Naive thymus-derived CD4-positive, alpha-beta T cell (primary cell): ENCODE measurements around the gene GGTLC1. TPM values are rescaled to one million over a fixed set of nuclear protein-coding genes. Genes with fewer than 3 reads are reported as not detected.

Experiments
- ATAC-seq: fragments of 150-1000 bp; cut with Tn5 transposase; 2 replicates; pipeline ENCODE4 v1.10.0; 2021; ENCODE audit warnings: mild to moderate bottlenecking, moderate library complexity
- CTCF ChIA-PET: fragments of 350-600 bp; sonication (Branson Sonifier 250); formaldehyde crosslinking; loops from one replicate; lab custom pipeline; 2021; ENCODE audit warnings: antibody characterized with exemption; lab: Charles Lee
- POLR2A ChIA-PET: fragments of 350-600 bp; sonication (Branson Sonifier 250); formaldehyde crosslinking; loops from one replicate; lab custom pipeline; 2021; ENCODE audit warnings: antibody characterized with exemption, inconsistent platforms; lab: Charles Lee
- DNase-seq, 9 donors: peaks; one replicate each; pipeline versions ENCODE4 v3.0.0 to v3.0.0-alpha.2; 2020 to 2022; ENCODE audit warnings: mixed read lengths in 1 of 9
- H3K27ac ChIP-seq: one replicate; pipeline ENCODE4 v1.7.0; 2013; ENCODE audit warnings: mild to moderate bottlenecking, low read depth, low read length, moderate library complexity
- H3K27me3 ChIP-seq, 2 donors: one replicate each; pipeline ENCODE4 v1.7.0; 2013; ENCODE audit warnings: low read length in 2 of 2, mild to moderate bottlenecking in 2 of 2, moderate library complexity in 2 of 2; ENCODE audit not compliant: control insufficient read depth in 2 of 2, insufficient read depth in 2 of 2
- H3K36me3 ChIP-seq, 3 experiments: 1 replicate in 2 of 3; 2 replicates in 1 of 3; pipeline ENCODE4 v1.7.0; 2013; ENCODE audit warnings: low read length in 3 of 3, mild to moderate bottlenecking in 3 of 3, moderate library complexity in 1 of 3; ENCODE audit not compliant: insufficient read depth in 3 of 3, control insufficient read depth in 2 of 3
- H3K4me1 ChIP-seq, 2 donors: one replicate each; pipeline ENCODE4 v1.7.0; 2013; ENCODE audit warnings: low read length in 2 of 2, mild to moderate bottlenecking in 2 of 2, moderate library complexity in 1 of 2; ENCODE audit not compliant: control insufficient read depth in 2 of 2, insufficient read depth in 2 of 2
- H3K4me3 ChIP-seq: 2 replicates; pipeline ENCODE4 v1.7.0; 2013; ENCODE audit warnings: mild to moderate bottlenecking, low read length
- H3K9me3 ChIP-seq, 3 experiments: 1 replicate in 2 of 3; 2 replicates in 1 of 3; pipeline ENCODE4 v1.7.0; 2013; ENCODE audit warnings: low read length in 3 of 3; ENCODE audit not compliant: control insufficient read depth in 2 of 3
- H3K27ac Mint-ChIP-seq, 9 donors: one replicate each; pipeline ENCODE4 v1.8.0; 2020 to 2022; ENCODE audit warnings: mixed read lengths in 9 of 9, mild to moderate bottlenecking in 8 of 9, moderate library complexity in 5 of 9, inconsistent platforms in 2 of 9
- H3K27me3 Mint-ChIP-seq, 5 donors: one replicate each; pipeline ENCODE4 v1.8.0; 2021 to 2022; ENCODE audit warnings: mixed read lengths in 5 of 5, mild to moderate bottlenecking in 1 of 5
- H3K36me3 Mint-ChIP-seq, 5 donors: one replicate each; pipeline ENCODE4 v1.8.0; 2020 to 2022; ENCODE audit warnings: mixed read lengths in 5 of 5, mild to moderate bottlenecking in 3 of 5, inconsistent platforms in 1 of 5
- H3K4me1 Mint-ChIP-seq, 7 donors: one replicate each; pipeline ENCODE4 v1.8.0; 2020 to 2022; ENCODE audit warnings: mixed read lengths in 7 of 7, mild to moderate bottlenecking in 3 of 7, inconsistent platforms in 1 of 7
- H3K4me3 Mint-ChIP-seq, 10 donors: one replicate each; pipeline ENCODE4 v1.8.0; 2020 to 2022; ENCODE audit warnings: mild to moderate bottlenecking in 10 of 10, mixed read lengths in 10 of 10, moderate library complexity in 6 of 10, inconsistent platforms in 2 of 10
- H3K9me3 Mint-ChIP-seq, 11 donors: one replicate each; pipeline ENCODE4 v1.8.0; 2020 to 2022; ENCODE audit warnings: mixed read lengths in 11 of 11, mild to moderate bottlenecking in 4 of 11, inconsistent platforms in 1 of 11, moderate library complexity in 1 of 11
- intact Hi-C, 2 donors: fragments of 100-400 bp; cut with micrococcal nuclease; formaldehyde crosslinking; loops; one replicate each; pipeline ENCODE4 v1.15.1; 2023
- polyA plus RNA-seq, 2 donors: library from polyadenylated mRNA; unstranded; fragments of 300-500 nt; fragmentation: Illumina TruSeq; gene quantifications; one replicate each; pipeline ENCODE4 v1.2.3, GENCODE V29; 2021
- total RNA-seq, 6 experiments: library from RNA in 5 of 6; stranded (reverse) in 5 of 6; gene quantifications; 1 replicate in 5 of 6; 2 replicates in 1 of 6; pipeline ENCODE4 v1.2.3 and lab custom pipeline; 2021 to 2026

Gene GGTLC1
- total and polyA plus RNA-seq, 7 experiments from 2014 or later = not detected

DNA sequence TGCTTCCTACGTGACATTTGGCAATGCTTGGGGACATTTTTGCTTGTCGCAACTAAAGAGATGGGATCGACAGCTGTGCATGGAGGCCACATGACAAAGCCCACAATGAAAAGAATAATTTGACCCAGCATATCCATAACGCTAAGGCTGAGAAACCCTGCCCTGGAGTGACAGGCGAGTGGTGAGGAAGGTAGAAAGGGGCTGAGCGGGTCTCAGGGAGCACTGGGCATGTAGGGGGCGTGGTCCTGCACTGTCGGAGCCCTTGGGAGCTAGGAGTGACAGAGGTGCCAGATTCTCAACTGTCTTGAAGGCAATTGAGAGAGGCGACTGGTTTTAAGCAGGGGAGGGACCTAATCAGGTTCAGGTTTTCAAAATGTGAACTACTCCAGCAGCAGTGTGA, 13.6 kb downstream of the GGTLC1 start:
- H3K4me1 ChIP-seq = no peaks in the 10 kb centered on the region
- intact Hi-C loops = no loop called here
- no peaks in the 10 kb centered on the region for H3K9me3 ChIP-seq
- CTCF ChIA-PET = no interaction called here
- Mint-ChIP-seq H3K4me1 (peaks cover 0 to 3% (median 2%) of the 10 kb centered on the region in 7 donors), H3K36me3 (no peaks in the 10 kb centered on the region), H3K27me3 (peaks cover 0 to 7% (median 4%) of the 10 kb centered on the region in 5 donors), H3K27ac (peak overlapping the region in 1 of 9 donors; percentile 12), H3K4me3 (no peak overlapping the region), H3K9me3 (no peaks in the 10 kb centered on the region)
- H3K36me3 ChIP-seq = no peaks in the 10 kb centered on the region
- DNase-seq (no peak), ATAC-seq (no peak)
- no peaks in the 10 kb centered on the region for H3K27me3 ChIP-seq
- POLR2A ChIA-PET = no interaction called here
- H3K4me3 ChIP-seq = no peak overlapping the region
- H3K27ac ChIP-seq = no peak overlapping the region

- intact Hi-C loops = no loop called here
- Mint-ChIP-seq H3K36me3 (no peaks in the 10 kb centered on the region), H3K4me1 (peaks cover 0 to 2% (median 0%) of the 10 kb centered on the region in 7 donors), H3K4me3 (no peak overlapping the region), H3K27me3 (peaks cover 0 to 7% (median 4%) of the 10 kb centered on the region in 5 donors), H3K9me3 (peaks cover 0 to 10% (median 2%) of the 10 kb centered on the region in 11 donors), H3K27ac (no peak overlapping the region)
- ChIA-PET POLR2A (no interaction called here), CTCF (no interaction called here)
- H3K27me3 ChIP-seq = no peaks in the 10 kb centered on the region
- H3K4me3 ChIP-seq = no peak overlapping the region
- no peak overlapping the region for H3K27ac ChIP-seq
- DNase-seq (no peak), ATAC-seq (no peak)
- no peaks in the 10 kb centered on the region for H3K9me3 ChIP-seq
- H3K4me1 ChIP-seq = no peaks in the 10 kb centered on the region
- no peaks in the 10 kb centered on the region for H3K36me3 ChIP-seq
These were observed 17.3 kb downstream of the GGTLC1 start for GRCh38 chr20:23971310-23971709.

DNA sequence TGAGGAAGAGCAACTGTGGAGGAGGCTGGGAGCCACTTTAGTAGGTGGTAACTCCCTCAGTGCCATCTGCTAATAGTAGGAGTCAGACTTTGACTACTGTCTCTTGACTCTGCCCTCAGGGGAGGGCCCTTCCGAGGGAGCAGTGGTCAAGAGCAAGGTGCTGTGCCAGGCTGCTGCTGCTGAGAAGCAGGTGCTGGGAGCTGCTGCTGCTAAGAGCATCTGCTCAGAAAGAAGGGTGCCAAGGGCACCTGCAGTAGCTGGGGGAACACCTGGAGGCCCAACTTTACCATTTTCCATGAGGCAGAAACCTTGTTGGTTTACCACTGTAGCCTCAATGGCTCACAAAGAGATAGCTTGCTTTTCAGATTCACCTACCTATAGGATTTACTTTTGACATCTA, 18.5 kb downstream of the GGTLC1 start:
- no peaks in the 10 kb centered on the region for H3K4me1 ChIP-seq
- no peak overlapping the region for H3K27ac ChIP-seq
- no peak overlapping the region for H3K4me3 ChIP-seq
- ChIA-PET POLR2A (no interaction called here), CTCF (no interaction called here)
- no peaks in the 10 kb centered on the region for H3K27me3 ChIP-seq
- ATAC-seq (no peak), DNase-seq (no peak)
- Mint-ChIP-seq H3K36me3 (no peaks in the 10 kb centered on the region), H3K4me3 (no peak overlapping the region), H3K4me1 (peaks cover 0 to 3% (median 0%) of the 10 kb centered on the region in 7 donors), H3K27me3 (peaks cover 3 to 7% (median 5%) of the 10 kb centered on the region in 5 donors), H3K27ac (no peak overlapping the region), H3K9me3 (peaks cover 0 to 17% (median 2%) of the 10 kb centered on the region in 11 donors)
- intact Hi-C loops = no loop called here
- H3K36me3 ChIP-seq = no peaks in the 10 kb centered on the region
- no peaks in the 10 kb centered on the region for H3K9me3 ChIP-seq

DNA sequence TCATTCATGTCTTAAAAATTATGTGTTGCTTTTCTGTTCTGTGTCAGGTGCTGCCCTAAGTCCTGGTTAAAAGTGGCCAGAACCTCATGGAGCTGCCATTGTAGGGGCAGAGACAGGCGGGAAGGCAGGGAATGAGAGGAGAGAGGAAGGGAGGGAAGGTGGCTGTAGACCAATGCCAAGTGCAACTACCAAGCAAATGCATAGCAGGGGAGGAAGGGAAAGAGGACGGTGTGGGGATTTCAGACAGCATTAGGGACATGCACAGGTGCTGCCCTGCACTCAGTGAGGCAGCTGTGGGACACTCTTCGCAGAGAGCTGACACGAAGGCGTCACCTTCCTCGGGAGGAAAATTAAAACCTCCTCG, 21.0 kb downstream of the GGTLC1 start:
- no peaks in the 10 kb centered on the region for H3K27me3 ChIP-seq
- no peaks in the 10 kb centered on the region for H3K9me3 ChIP-seq
- Mint-ChIP-seq H3K4me3 (no peak overlapping the region), H3K9me3 (peaks cover 0 to 21% (median 7%) of the 10 kb centered on the region in 11 donors), H3K36me3 (peaks cover 0 to 4% (median 2%) of the 10 kb centered on the region in 5 donors), H3K4me1 (peaks cover 0 to 3% (median 0%) of the 10 kb centered on the region in 7 donors), H3K27me3 (peaks cover 0 to 5% (median 0%) of the 10 kb centered on the region in 5 donors), H3K27ac (no peak overlapping the region)
- H3K36me3 ChIP-seq = no peaks in the 10 kb centered on the region
- POLR2A ChIA-PET = no interaction called here
- intact Hi-C loops = no loop called here
- no peaks in the 10 kb centered on the region for H3K4me1 ChIP-seq
- H3K4me3 ChIP-seq = no peak overlapping the region
- CTCF ChIA-PET = no interaction called here
- no peak for ATAC-seq
- no peak overlapping the region for H3K27ac ChIP-seq
- no peak for DNase-seq

GRCh38 chr20:23966927-23967615, 21.5 kb downstream of the GGTLC1 start:
- H3K4me3 Mint-ChIP-seq = no peak overlapping the region
- H3K36me3 ChIP-seq = no peaks in the 10 kb centered on the region
- peaks cover 0 to 4% (median 2%) of the 10 kb centered on the region in 5 donors for H3K36me3 Mint-ChIP-seq
- ChIA-PET CTCF (no interaction called here), POLR2A (no interaction called here)
- H3K4me1 ChIP-seq = no peaks in the 10 kb centered on the region
- no peaks in the 10 kb centered on the region for H3K9me3 ChIP-seq
- no peak for ATAC-seq
- no peak for DNase-seq
- no peaks in the 10 kb centered on the region for H3K27me3 ChIP-seq
- H3K27ac ChIP-seq = no peak overlapping the region
- H3K4me3 ChIP-seq = no peak overlapping the region
- intact Hi-C loops = no loop called here
- H3K9me3 Mint-ChIP-seq = peaks cover 0 to 21% (median 7%) of the 10 kb centered on the region in 11 donors
- H3K27ac Mint-ChIP-seq = no peak overlapping the region
- H3K27me3 Mint-ChIP-seq = peaks cover 0 to 10% (median 5%) of the 10 kb centered on the region in 5 donors
- H3K4me1 Mint-ChIP-seq = peaks cover 0 to 3% (median 0%) of the 10 kb centered on the region in 7 donors

DNA sequence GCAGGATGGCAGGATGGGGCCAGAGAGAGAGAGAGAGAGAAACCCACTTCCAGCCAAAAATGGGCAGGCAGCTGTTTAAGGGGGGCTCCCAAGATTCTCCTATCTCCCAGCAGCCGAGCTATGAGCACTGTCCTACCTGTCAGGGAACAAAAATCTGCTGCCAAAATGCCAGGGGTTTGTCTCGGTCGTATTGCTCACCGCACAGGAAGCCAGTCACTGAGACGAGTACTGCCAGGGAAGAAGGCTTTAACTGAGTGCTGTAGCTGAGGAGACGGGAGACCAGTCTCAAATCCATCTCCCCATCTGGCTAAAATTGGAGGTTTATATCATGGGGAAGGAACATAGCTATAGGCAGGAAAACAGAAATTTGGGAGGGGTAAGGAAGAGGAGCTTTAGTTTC, 22.3 kb downstream of the GGTLC1 start:
- Histone ChIP-seq H3K9me3 (no peaks in the 10 kb centered on the region), H3K4me3 (no peak overlapping the region), H3K27me3 (no peaks in the 10 kb centered on the region), H3K4me1 (no peaks in the 10 kb centered on the region), H3K36me3 (no peaks in the 10 kb centered on the region), H3K27ac (no peak overlapping the region)
- intact Hi-C loops = no loop called here
- DNase-seq = no peak
- Mint-ChIP-seq H3K36me3 (peaks cover 0 to 4% (median 2%) of the 10 kb centered on the region in 5 donors), H3K4me3 (no peak overlapping the region), H3K27ac (no peak overlapping the region), H3K4me1 (peaks cover 0 to 3% (median 0%) of the 10 kb centered on the region in 7 donors), H3K9me3 (peaks cover 0 to 21% (median 7%) of the 10 kb centered on the region in 11 donors), H3K27me3 (peaks cover 0 to 13% (median 9%) of the 10 kb centered on the region in 5 donors)
- no peak for ATAC-seq
- ChIA-PET POLR2A (no interaction called here), CTCF (no interaction called here)

DNA sequence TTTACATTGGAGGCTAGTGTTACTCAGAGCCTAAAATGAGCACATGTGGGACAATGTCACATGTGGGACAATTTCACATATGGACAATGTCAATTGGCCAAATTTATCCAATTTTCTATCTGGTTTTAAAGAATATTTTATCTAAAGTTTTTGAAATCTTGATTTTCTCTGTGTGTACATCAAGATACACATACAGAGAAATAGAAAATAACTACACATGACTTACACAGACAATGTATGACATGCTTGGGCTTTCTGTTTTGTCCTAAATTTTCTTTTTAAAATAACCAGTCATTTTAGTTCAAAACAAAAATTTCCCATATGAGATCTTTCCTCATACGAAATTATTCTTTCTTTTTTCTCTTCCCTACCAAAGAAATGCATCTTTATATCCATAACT, 24.6 kb downstream of the GGTLC1 start:
- no peak overlapping the region for H3K27ac Mint-ChIP-seq
- Histone ChIP-seq H3K4me1 (no peaks in the 10 kb centered on the region), H3K9me3 (no peaks in the 10 kb centered on the region), H3K4me3 (no peak overlapping the region), H3K27me3 (no peaks in the 10 kb centered on the region), H3K36me3 (no peaks in the 10 kb centered on the region), H3K27ac (no peak overlapping the region)
- H3K4me1 Mint-ChIP-seq = peaks cover 0 to 3% (median 0%) of the 10 kb centered on the region in 7 donors
- H3K9me3 Mint-ChIP-seq = peaks cover 0 to 21% (median 7%) of the 10 kb centered on the region in 11 donors
- ChIA-PET POLR2A (no interaction called here), CTCF (no interaction called here)
- ATAC-seq (no peak), DNase-seq (no peak)
- H3K36me3 Mint-ChIP-seq = peaks cover 0 to 4% (median 2%) of the 10 kb centered on the region in 5 donors
- intact Hi-C loops = no loop called here
- H3K27me3 Mint-ChIP-seq = peaks cover 0 to 18% (median 13%) of the 10 kb centered on the region in 5 donors
- H3K4me3 Mint-ChIP-seq = no peak overlapping the region
